ENCODE results near the gene SORL1-AS1.

SORL1-AS1 gene

DNA sequence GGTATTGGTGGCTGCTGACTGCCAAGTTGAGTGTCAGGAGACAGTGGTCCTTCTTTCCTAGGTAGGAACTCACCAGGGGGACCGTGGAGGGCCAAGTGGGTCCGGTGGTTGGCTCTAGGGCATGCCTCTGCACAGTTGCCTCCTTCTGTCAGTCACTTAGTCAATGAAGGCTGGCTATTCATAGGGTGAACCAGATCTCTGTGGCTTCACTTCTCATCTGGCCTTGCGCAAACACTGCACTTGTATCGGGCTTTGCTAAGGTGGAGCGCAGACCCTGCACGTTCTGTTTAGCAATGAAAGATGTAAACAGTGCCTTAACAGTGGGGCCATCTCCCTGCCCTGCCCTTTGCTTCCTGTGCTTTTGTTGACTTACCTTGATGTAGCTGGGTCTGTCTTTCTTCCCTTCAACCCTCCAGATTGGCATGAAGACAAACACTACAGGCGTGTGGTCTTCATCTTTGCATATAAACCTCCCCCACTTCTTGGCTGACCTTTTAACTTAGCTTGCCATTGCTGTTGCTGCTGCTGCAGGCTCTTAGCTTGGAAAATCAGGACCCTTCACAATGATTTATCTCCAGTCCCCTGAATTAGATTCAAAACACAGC, 6.7 kb upstream of the SORL1-AS1 start:
- Histone ChIP-seq H3K9me2 (no peaks in the 10 kb centered on the region), H3K27me3 (ENCODE audit: insufficient read depth) (peaks cover 8% of the 10 kb centered on the region; the same call in 1 of the 2 replicates), H3K27ac (ENCODE audit: low read depth in 2 of 2, low read length in 1 of 2) (peak overlapping the region in 1 of 2 experiments; percentile 19; a peak in 1 of 4 replicates), H3K79me2 (ENCODE audit: insufficient read depth) (no peaks in the 10 kb centered on the region), H4K20me1 (ENCODE audit: insufficient read depth) (no peaks in the 10 kb centered on the region), H3K9ac (no peak overlapping the region), H3K36me3 (replicated peaks in 1 of 2; ENCODE audit: control insufficient read depth in 1 of 2, insufficient read depth in 2 of 2, low read length in 1 of 2) (no peaks in the 10 kb centered on the region), H2AFZ (ENCODE audit: low read depth) (no peak overlapping the region), H3K4me3 (ENCODE audit: low read depth in 2 of 2, low read length in 1 of 2) (no peak overlapping the region), H3F3A (replicated peaks; ENCODE audit: insufficient read depth) (peaks cover 12% of the 10 kb centered on the region), H3K4me1 (ENCODE audit: control insufficient read depth in 1 of 2, insufficient read depth in 2 of 2, low read depth in 1 of 2, low read length in 1 of 2) (peaks cover 7 to 23% of the 10 kb centered on the region in 2 experiments; a peak in 3 of 4 replicates), H3K9me3 (no peaks in the 10 kb centered on the region), H3K4me2 (no peak overlapping the region)
- POLR2A ChIA-PET = no interaction called here
- WGBS (ENCODE audit: low lambda C conversion rate) = 93% methylated on average over 6 of the region's 7 CpGs
- peak in 1 of 2 experiments; percentile 36; a peak in 1 of 4 replicates for TF ChIP-seq EP300 (IDR thresholded peaks at IDR 0.05; ENCODE audit: borderline replicate concordance in 1 of 2, low read depth in 1 of 2, low read length in 1 of 2)
- TF ChIP-seq, protein P1, sequence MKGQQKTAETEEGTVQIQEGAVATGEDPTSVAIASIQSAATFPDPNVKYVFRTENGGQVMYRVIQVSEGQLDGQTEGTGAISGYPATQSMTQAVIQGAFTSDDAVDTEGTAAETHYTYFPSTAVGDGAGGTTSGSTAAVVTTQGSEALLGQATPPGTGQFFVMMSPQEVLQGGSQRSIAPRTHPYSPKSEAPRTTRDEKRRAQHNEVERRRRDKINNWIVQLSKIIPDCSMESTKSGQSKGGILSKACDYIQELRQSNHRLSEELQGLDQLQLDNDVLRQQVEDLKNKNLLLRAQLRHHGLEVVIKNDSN (IDR thresholded peaks at IDR 0.05; ENCODE audit: borderline replicate concordance, low read depth) = no peak
- CTCF ChIA-PET = no interaction called here
- peak; percentile 19 for DNase-seq

DNA sequence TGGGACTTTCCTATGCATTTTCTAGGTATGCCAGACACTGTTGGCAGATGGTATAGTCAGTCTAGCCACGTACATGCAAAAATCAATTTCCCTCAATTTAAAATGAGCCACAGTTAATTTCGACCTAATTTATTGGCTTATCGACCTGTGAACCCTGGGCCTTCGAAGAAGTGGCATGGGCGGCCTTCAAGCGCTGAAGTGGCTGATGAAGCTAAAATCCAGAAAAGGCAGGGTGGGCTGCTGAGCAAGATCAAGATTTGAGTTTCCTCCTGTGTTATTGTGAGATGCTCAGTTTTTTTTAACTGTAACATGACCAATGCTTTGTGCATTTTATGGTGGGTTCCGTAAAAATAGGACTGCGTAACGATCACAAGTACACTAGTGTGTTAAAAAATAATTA, 5.8 kb upstream of the SORL1-AS1 start:
- Histone ChIP-seq H3K4me1 (ENCODE audit: control insufficient read depth in 1 of 2, insufficient read depth in 2 of 2, low read depth in 1 of 2, low read length in 1 of 2) (peaks cover 0 to 16% of the 10 kb centered on the region in 2 experiments; a peak in 1 of 4 replicates), H3K9ac (no peak overlapping the region), H3K4me2 (no peak overlapping the region), H3K9me2 (no peaks in the 10 kb centered on the region), H3K4me3 (ENCODE audit: low read depth in 2 of 2, low read length in 1 of 2) (no peak overlapping the region), H3K79me2 (ENCODE audit: insufficient read depth) (no peaks in the 10 kb centered on the region), H3K36me3 (replicated peaks in 1 of 2; ENCODE audit: control insufficient read depth in 1 of 2, insufficient read depth in 2 of 2, low read length in 1 of 2) (no peaks in the 10 kb centered on the region), H3K27me3 (ENCODE audit: insufficient read depth) (peaks cover 17% of the 10 kb centered on the region; the same call in 1 of the 2 replicates), H2AFZ (ENCODE audit: low read depth) (no peak overlapping the region), H4K20me1 (ENCODE audit: insufficient read depth) (no peaks in the 10 kb centered on the region), H3K9me3 (no peaks in the 10 kb centered on the region), H3K27ac (ENCODE audit: low read depth in 2 of 2, low read length in 1 of 2) (no peak overlapping the region), H3F3A (replicated peaks; ENCODE audit: insufficient read depth) (peaks cover 2% of the 10 kb centered on the region)
- no peak for TF ChIP-seq EP300 (IDR thresholded peaks at IDR 0.05; ENCODE audit: borderline replicate concordance in 1 of 2, low read depth in 1 of 2, low read length in 1 of 2)
- no peak for TF ChIP-seq ELF1 (IDR thresholded peaks at IDR 0.05)
- no peak for TF ChIP-seq SMC3 (IDR thresholded peaks at IDR 0.05; ENCODE audit: low read depth, low read length)
- TF ChIP-seq, protein P2, sequence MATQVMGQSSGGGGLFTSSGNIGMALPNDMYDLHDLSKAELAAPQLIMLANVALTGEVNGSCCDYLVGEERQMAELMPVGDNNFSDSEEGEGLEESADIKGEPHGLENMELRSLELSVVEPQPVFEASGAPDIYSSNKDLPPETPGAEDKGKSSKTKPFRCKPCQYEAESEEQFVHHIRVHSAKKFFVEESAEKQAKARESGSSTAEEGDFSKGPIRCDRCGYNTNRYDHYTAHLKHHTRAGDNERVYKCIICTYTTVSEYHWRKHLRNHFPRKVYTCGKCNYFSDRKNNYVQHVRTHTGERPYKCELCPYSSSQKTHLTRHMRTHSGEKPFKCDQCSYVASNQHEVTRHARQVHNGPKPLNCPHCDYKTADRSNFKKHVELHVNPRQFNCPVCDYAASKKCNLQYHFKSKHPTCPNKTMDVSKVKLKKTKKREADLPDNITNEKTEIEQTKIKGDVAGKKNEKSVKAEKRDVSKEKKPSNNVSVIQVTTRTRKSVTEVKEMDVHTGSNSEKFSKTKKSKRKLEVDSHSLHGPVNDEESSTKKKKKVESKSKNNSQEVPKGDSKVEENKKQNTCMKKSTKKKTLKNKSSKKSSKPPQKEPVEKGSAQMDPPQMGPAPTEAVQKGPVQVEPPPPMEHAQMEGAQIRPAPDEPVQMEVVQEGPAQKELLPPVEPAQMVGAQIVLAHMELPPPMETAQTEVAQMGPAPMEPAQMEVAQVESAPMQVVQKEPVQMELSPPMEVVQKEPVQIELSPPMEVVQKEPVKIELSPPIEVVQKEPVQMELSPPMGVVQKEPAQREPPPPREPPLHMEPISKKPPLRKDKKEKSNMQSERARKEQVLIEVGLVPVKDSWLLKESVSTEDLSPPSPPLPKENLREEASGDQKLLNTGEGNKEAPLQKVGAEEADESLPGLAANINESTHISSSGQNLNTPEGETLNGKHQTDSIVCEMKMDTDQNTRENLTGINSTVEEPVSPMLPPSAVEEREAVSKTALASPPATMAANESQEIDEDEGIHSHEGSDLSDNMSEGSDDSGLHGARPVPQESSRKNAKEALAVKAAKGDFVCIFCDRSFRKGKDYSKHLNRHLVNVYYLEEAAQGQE (IDR thresholded peaks at IDR 0.05; ENCODE audit: low read depth, low read length) = no peak
- TF ChIP-seq, protein P3, sequence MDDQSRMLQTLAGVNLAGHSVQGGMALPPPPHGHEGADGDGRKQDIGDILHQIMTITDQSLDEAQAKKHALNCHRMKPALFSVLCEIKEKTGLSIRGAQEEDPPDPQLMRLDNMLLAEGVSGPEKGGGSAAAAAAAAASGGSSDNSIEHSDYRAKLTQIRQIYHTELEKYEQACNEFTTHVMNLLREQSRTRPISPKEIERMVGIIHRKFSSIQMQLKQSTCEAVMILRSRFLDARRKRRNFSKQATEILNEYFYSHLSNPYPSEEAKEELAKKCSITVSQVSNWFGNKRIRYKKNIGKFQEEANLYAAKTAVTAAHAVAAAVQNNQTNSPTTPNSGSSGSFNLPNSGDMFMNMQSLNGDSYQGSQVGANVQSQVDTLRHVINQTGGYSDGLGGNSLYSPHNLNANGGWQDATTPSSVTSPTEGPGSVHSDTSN (IDR thresholded peaks at IDR 0.05) = no peak
- no peak for TF ChIP-seq RXRA (IDR thresholded peaks at IDR 0.05; ENCODE audit: borderline replicate concordance, low read depth)
- TF ChIP-seq RAD21 (IDR thresholded peaks at IDR 0.05; ENCODE audit: low read length) = no peak
- TF ChIP-seq, protein P4, sequence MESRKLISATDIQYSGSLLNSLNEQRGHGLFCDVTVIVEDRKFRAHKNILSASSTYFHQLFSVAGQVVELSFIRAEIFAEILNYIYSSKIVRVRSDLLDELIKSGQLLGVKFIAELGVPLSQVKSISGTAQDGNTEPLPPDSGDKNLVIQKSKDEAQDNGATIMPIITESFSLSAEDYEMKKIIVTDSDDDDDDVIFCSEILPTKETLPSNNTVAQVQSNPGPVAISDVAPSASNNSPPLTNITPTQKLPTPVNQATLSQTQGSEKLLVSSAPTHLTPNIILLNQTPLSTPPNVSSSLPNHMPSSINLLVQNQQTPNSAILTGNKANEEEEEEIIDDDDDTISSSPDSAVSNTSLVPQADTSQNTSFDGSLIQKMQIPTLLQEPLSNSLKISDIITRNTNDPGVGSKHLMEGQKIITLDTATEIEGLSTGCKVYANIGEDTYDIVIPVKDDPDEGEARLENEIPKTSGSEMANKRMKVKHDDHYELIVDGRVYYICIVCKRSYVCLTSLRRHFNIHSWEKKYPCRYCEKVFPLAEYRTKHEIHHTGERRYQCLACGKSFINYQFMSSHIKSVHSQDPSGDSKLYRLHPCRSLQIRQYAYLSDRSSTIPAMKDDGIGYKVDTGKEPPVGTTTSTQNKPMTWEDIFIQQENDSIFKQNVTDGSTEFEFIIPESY (IDR thresholded peaks at IDR 0.05; ENCODE audit: borderline replicate concordance, low read depth) = no peak
- ChIA-PET CTCF (no interaction called here), POLR2A (no interaction called here)
- 85% methylated on average over 9 of the region's 9 CpGs for WGBS (ENCODE audit: low lambda C conversion rate)
- DNase-seq = no peak

All from SK-N-SH (cell line).